LNCAP (cell line): ENCODE results near the gene TMEM156.

ENCODE experiments used
- TF ChIP-seq, protein P1 (sequence below): fragments of 450-650 bp; IDR thresholded peaks from 2 replicates; pipeline ENCODE4 v1.5.1; 2017; ENCODE audit warnings: mild to moderate bottlenecking

Gene TMEM156

DNA sequence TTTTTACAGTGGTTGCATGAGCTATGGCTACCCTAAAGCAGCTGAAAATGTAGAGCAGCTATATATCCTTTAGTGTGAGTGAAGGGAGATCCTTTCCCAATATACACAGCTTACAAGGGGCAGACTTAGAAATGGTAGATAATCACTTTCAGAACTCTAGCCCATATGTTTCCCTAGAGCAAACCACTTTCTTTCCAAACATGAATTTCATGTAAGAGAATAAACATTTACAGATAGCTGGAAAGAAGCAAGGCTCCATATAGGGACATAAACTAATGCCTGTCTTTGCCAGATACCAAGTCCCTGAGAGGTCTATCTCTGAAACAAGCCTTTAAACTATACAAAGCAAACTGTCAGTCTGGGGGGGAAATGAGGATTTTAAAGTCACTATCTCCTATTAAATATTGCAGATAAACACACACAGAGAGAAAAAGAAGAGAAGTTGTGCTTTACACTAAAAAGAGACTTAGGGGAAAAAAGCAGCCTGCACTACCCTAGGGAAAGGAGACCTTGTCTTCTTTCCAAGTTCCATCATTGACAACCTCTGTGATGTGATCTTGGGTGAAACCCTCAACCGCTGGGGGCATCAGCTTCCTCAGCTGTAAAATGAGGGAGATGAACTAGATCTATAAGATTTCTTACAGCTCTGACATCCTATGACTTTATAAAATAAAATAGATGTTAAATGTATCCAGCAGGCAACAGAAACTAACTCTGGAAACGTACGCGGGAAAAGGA lies 73.6 kb downstream of the TMEM156 start:
- TF ChIP-seq, protein P1, sequence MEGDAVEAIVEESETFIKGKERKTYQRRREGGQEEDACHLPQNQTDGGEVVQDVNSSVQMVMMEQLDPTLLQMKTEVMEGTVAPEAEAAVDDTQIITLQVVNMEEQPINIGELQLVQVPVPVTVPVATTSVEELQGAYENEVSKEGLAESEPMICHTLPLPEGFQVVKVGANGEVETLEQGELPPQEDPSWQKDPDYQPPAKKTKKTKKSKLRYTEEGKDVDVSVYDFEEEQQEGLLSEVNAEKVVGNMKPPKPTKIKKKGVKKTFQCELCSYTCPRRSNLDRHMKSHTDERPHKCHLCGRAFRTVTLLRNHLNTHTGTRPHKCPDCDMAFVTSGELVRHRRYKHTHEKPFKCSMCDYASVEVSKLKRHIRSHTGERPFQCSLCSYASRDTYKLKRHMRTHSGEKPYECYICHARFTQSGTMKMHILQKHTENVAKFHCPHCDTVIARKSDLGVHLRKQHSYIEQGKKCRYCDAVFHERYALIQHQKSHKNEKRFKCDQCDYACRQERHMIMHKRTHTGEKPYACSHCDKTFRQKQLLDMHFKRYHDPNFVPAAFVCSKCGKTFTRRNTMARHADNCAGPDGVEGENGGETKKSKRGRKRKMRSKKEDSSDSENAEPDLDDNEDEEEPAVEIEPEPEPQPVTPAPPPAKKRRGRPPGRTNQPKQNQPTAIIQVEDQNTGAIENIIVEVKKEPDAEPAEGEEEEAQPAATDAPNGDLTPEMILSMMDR: no peak

DNA sequence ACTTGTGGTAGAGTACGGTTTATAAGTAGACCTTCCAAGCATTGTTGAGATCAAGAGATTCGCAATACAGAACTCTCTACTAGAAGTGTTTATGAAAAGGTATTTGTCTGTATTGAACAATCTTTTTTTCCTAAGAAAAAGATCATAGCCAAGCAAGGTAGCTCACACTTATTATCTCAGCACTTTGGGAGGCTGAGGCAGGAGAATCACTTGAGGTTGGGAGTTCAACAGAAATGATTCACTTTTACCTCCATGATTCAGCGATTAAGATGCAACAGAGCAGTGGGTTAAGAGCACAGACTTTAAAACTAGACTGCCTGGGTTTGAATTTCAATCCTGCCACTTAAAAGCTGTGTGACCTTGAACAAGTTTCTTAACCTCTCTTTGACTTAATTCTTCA lies 74.3 kb downstream of the TMEM156 start:
- TF ChIP-seq, protein P1: no peak

GRCh38 chr4:38957261-38957815 lies 74.9 kb downstream of the TMEM156 start:
- TF ChIP-seq, protein P1: no peak

GRCh38 chr4:38955957-38956356 lies 76.3 kb downstream of the TMEM156 start:
- TF ChIP-seq, protein P1: no peak

- TF ChIP-seq, protein P1: no peak
Observed at GRCh38 chr4:38954727-38955126, 77.5 kb downstream of the TMEM156 start.

- TF ChIP-seq, protein P1: no peak
Observed at GRCh38 chr4:38952017-38952416, 80.2 kb downstream of the TMEM156 start.

GRCh38 chr4:38951598-38951997 lies 80.6 kb downstream of the TMEM156 start:
- TF ChIP-seq, protein P1: no peak
